ENCODE results near the gene COX7B2.

GRCh38 chr4:46870411-46870810, 38.6 kb downstream of the COX7B2 start:
- TF ChIP-seq CTCF (conservative IDR thresholded peaks at IDR 0.05; ENCODE audit: low read depth, low read length) (no peak), EZH2 (IDR thresholded peaks at IDR 0.05; ENCODE audit: borderline replicate concordance, low read depth, low read length, poor library complexity, severe bottlenecking) (no peak)

Data from A673 (cell line).